NB4 (cell line): ENCODE data around the gene FAM177B.
"Not testable (repeated sequence)": the region's sequence is repeated elsewhere in the genome, so short reads cannot be mapped to it uniquely, and the experiment has no call there.

Experiments
- DNase-seq: peaks from one replicate; pipeline ENCODE4 v3.0.0; 2010; ENCODE audit warnings: low read depth
- H3K4me3 ChIP-seq: one replicate; pipeline ENCODE4 v1.5.1; 2011; ENCODE audit warnings: mild to moderate bottlenecking, low read depth, low read length, moderate library complexity
- CTCF ChIP-seq: IDR thresholded peaks from one replicate; pipeline ENCODE4 v1.5.1; 2012; ENCODE audit warnings: low read depth, low read length
- MYC ChIP-seq: IDR thresholded peaks from 2 replicates; pipeline ENCODE4 v1.6.1; 2011; ENCODE audit warnings: low read depth, low read length
- POLR2A ChIP-seq: IDR thresholded peaks from 2 replicates; pipeline ENCODE4 v1.6.1; 2011; ENCODE audit warnings: mild to moderate bottlenecking; ENCODE audit not compliant: insufficient read length; ENCODE audit errors: extremely low read depth
- TF ChIP-seq, protein P1 (sequence below): IDR thresholded peaks from 2 replicates; pipeline ENCODE4 v1.6.1; 2011; ENCODE audit warnings: low read depth, low read length

FAM177B gene

DNA sequence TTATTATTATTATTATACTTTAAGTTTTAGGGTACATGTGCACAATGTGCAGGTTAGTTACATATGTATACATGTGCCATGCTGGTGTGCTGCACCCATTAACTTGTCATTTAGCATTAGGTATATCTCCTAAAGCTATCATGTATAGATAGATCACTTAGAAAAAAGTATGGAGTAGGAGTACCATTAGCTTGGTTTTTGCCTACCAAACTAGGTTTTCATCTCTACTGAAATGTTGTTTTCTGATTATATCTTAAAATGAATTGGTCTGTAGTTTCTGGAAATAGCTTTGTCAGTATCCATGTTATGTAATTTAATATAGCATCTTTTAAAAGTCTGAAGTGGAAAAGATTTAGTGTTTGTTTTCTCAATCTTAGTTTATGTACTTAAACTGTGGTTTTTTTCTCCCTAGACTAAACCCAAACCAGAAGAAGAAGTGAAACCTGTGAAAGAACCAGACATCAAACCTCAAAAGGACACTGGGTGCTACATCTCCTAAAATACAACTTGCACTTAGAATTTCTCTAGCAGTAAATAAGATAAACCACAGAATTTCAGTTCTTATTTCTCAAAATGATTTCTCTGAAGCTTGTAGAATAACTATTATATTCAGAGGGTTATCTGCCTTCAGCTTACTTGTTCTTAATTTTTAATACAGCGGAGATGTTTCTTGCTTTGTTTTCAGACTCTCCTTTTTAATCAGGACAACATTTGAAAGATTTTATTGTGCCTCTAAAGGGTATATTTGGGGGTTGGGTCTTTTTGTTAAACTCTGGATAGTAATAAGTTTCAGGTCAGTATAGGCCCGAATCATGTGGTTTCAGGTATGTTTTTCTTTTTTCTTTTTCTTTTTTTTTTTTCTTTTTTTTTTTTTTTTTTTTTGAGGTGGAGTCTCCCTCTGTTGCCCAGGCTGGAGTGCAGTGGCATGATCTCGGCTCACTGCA, 4.5 kb upstream of the FAM177B start:
- H3K4me3 ChIP-seq: no peak overlapping the region
- TF ChIP-seq CTCF (no peak), POLR2A (no peak), MYC (no peak)
- TF ChIP-seq, protein P1, sequence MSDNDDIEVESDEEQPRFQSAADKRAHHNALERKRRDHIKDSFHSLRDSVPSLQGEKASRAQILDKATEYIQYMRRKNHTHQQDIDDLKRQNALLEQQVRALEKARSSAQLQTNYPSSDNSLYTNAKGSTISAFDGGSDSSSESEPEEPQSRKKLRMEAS: no peak
- peak; percentile 8 for DNase-seq

- no peak overlapping the region for H3K4me3 ChIP-seq
- DNase-seq: no peak
- TF ChIP-seq POLR2A: no peak
- TF ChIP-seq, protein P1: no peak
- no peak for TF ChIP-seq MYC
- TF ChIP-seq CTCF: no peak
Measured at GRCh38 chr1:222734740-222735139, 2.3 kb upstream of the FAM177B start.

DNA sequence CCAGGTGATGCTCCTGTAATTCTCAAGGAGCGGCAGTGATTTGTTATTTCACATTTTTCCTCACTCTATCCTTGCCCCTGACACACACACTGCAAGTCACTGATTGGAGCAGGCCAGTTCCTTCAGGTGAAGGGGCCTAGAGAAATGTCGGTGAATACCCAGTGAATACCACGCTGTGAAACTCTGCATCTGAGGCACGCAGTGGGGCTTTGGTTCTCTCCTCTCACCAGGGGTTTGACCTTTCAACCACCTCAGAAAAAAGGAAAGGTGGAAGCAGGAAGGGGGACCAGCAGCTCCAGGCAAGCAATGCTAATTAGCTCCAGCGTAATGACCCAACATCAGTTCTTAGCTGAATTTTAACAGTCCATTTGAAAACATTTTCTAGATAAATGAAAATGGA, 532 bp upstream of the FAM177B start:
- no peak for DNase-seq
- no peak overlapping the region for H3K4me3 ChIP-seq
- TF ChIP-seq CTCF: no peak
- no peak for TF ChIP-seq POLR2A
- TF ChIP-seq MYC: no peak
- TF ChIP-seq, protein P1: no peak

DNA sequence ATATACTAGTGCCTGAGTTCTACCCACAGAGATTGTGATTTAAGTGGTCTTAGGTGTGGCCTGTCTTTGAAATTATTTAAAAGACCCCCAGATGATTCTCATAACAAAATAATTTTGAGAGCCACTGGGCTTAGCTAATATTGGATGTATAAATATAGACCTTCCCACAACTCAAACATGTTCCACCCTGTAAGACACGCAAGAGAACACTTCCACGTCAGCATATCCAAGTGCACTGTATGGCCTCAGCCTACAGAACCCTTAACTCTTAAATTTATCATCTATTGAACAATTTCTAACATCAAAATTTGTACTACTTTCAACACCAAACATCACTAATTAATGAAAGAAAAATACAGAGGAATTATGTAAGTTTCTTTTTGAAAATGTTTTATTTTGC, 2.5 kb downstream of the FAM177B start:
- no peak for DNase-seq
- TF ChIP-seq CTCF (no peak), POLR2A (no peak), MYC (no peak)
- TF ChIP-seq, protein P1: no peak
- H3K4me3 ChIP-seq: no peak overlapping the region

- no peak for DNase-seq
- H3K4me3 ChIP-seq: no peak overlapping the region
- TF ChIP-seq, protein P1: no peak
- TF ChIP-seq POLR2A (no peak), MYC (no peak), CTCF (no peak)
Measured at GRCh38 chr1:222739929-222740328, 2.9 kb downstream of the FAM177B start.

DNA sequence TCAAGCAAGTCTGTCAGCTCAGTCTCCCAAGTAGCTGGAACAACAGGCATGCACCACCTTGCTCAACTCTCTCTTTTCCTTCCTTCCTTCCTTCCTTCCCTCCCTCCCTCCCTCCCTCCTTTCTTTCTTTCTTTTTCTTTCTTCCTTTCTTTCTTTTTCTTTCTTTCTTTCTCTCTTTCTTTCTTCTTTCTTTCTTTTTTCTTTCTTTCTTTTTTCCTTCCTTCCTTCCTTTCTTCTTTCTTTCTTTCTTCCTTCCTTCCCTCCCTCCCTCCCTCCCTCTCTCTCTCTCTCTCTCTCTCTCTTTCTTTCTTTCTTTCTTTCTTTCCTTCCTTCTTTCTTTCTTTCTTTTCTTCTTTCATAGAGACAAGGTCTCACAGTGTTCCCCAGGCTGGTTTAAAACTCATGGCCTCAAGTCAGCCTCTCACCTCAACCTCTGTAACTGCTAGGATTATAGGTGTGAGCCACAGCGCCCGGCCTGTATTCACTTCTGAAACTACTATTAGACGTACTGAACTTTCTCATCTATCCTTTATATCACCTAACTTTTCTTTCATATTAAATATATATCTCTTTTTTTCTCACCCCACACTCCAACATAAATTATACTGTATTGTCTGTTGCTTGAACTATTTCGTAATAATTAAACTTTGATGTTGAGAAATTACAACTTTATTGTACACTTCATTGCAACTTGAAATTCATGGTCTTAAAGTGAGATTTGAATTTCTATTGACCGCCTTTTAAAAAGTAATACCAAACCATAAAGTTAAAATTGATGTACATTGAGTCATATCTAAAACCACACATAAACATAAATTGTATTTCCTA, 4.8 kb downstream of the FAM177B start:
- not testable (repeated sequence) for H3K4me3 ChIP-seq, DNase-seq
